GM18873 (cell line): ENCODE results near the gene ADAMTS7.
"Not testable (repeated sequence)": the region's sequence is repeated elsewhere in the genome, so short reads cannot be mapped to it uniquely, and the experiment has no call there.

Experiments
- ATAC-seq: cut with Tn5 transposase; IDR thresholded peaks from one replicate; pipeline ENCODE4 v1.9.1; 2021; ENCODE audit warnings: mild to moderate bottlenecking, moderate library complexity, moderate number of reproducible peaks; ENCODE audit not compliant: unreplicated experiment, low FRiP score

Gene ADAMTS7, protein sequence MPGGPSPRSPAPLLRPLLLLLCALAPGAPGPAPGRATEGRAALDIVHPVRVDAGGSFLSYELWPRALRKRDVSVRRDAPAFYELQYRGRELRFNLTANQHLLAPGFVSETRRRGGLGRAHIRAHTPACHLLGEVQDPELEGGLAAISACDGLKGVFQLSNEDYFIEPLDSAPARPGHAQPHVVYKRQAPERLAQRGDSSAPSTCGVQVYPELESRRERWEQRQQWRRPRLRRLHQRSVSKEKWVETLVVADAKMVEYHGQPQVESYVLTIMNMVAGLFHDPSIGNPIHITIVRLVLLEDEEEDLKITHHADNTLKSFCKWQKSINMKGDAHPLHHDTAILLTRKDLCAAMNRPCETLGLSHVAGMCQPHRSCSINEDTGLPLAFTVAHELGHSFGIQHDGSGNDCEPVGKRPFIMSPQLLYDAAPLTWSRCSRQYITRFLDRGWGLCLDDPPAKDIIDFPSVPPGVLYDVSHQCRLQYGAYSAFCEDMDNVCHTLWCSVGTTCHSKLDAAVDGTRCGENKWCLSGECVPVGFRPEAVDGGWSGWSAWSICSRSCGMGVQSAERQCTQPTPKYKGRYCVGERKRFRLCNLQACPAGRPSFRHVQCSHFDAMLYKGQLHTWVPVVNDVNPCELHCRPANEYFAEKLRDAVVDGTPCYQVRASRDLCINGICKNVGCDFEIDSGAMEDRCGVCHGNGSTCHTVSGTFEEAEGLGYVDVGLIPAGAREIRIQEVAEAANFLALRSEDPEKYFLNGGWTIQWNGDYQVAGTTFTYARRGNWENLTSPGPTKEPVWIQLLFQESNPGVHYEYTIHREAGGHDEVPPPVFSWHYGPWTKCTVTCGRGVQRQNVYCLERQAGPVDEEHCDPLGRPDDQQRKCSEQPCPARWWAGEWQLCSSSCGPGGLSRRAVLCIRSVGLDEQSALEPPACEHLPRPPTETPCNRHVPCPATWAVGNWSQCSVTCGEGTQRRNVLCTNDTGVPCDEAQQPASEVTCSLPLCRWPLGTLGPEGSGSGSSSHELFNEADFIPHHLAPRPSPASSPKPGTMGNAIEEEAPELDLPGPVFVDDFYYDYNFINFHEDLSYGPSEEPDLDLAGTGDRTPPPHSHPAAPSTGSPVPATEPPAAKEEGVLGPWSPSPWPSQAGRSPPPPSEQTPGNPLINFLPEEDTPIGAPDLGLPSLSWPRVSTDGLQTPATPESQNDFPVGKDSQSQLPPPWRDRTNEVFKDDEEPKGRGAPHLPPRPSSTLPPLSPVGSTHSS (N-terminal part only)

DNA sequence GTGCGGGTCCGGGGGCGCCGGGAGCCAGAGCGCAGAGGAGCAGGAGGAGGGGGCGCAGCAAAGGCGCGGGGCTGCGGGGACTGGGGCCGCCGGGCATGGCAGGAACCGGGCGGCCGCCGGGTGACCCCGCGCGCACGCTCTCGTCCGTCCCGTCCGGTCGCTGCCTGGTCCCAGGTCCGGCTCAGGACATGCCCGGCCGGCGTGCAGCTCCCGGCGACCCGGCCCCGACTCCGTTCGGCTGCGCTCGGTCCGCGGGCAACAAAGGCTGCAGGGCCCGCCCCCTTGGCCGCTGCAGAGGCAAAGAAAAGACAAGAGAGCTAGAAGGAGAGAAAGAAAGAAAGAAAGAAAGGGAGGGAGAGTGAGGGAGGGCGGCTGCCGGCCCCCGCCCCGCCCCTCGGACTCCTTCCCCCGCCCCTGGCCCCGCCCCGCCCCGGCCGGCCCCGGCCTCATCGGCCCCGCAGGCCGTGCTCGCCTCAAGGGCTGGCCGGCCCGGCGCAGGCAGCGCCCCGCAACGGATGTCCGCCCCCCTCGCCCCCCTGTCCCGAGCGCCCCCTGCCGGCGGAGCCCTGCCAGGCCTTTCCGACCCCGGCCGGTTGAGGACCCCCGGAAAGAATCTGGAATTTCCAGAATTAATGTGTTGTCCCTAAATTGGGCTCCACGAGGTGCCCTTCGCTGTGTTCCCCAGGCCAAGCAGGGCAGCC, at the start of gene ADAMTS7:
Gene ADAMTS7 (minus strand): TSS at position 341 of the 701 bp plus-strand sequence. CDS start 244 bp downstream, at position 97.
- ATAC-seq: no peak

DNA sequence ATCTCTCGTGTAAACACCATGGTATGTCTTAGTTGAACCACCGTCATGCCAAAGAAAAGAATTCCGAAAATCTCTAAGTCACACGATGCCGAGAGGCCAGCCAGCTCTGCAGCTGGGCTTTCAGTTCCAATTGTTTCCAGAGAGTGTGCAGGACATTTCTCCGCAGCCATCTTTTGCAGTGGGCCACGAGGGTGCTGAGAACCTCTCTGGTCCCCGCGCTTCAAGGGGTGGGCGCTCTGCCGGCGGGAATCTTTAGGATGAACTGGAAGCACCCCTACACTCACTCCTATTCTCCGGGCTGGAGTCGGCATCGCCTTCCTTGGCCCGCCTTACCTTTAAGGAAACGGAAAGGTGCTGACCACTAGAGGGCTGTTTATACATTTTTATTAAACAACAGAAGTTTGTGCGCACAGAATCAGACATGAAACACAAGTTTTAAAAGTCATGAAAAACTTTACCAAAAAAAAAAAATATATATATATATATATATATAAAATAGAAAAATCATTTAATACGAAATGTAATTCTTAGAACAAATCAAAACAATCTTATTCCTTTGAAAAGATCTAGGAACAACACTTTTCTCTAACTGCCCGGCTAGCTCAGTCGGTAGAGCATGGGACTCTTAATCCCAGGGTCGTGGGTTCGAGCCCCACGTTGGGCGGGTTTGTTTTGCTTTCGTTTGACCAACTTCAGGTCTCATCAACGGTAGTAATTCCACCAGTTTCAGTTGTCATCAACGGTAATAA, 48.9 kb upstream of the ADAMTS7 start:
- no peak for ATAC-seq

DNA sequence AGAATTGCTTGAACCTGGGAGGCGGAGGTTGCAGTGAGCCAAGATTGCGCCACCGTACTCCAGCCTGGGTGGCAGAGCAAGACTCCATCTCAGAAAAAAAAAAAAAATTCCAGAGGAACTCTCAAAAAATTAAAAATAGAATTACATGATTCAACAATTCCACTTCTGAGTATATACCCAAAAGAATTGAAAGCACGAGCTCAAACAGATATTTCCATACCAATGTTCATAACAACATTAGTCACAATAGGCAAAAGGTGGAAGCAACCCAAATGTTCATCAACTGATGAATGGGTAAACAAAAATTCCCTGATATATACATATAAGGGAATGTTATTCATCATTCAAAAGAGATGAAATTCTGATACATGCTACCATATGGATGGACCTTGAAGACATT, 44.5 kb upstream of the ADAMTS7 start:
- no peak for ATAC-seq

DNA sequence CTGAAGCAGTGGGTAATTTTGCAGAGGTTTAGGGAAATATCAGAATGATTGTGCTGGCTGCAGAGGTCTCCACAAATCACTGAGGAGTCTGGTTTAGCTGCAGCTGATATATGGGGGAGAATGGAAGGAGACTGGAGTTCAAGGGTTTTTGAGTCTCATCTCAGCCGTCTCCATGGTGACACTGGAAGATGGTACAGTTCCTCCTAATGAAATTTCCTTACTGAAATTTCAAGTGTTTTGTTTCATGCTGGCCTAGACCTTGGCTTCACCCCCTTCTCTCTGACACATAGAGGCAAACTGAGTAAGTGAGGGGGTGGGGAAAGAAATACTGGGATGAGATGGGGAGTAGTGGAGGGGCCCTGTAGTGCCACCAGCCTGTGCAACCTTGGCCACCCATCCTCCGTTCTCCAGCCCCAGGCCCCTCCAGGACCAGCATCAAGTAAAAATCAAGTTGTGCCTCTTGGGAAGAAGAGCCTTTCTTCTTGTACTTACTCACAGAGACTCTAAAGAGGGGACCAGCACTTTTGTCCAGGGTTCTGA, 43.6 kb upstream of the ADAMTS7 start:
- ATAC-seq: no peak

DNA sequence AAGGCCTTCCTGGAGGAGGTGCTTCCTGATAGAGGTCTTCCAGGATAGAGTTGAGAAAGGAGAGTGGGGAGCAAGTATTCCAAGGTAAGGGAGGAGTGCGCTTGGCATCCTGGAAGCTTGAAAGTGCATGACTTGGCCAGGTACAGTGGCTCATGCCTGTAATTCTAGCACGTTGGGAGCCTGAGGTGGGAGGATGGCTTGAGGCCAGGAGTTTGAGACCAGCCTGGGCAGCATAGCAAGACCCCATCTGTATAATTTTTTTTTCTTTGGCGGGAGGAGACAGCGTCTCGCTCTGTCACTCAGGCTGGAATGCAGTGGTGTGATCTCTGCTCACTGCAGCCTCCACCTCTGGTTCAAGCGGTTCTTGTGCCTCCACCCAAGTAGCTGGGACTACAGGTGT, 42.2 kb upstream of the ADAMTS7 start:
- no peak for ATAC-seq

DNA sequence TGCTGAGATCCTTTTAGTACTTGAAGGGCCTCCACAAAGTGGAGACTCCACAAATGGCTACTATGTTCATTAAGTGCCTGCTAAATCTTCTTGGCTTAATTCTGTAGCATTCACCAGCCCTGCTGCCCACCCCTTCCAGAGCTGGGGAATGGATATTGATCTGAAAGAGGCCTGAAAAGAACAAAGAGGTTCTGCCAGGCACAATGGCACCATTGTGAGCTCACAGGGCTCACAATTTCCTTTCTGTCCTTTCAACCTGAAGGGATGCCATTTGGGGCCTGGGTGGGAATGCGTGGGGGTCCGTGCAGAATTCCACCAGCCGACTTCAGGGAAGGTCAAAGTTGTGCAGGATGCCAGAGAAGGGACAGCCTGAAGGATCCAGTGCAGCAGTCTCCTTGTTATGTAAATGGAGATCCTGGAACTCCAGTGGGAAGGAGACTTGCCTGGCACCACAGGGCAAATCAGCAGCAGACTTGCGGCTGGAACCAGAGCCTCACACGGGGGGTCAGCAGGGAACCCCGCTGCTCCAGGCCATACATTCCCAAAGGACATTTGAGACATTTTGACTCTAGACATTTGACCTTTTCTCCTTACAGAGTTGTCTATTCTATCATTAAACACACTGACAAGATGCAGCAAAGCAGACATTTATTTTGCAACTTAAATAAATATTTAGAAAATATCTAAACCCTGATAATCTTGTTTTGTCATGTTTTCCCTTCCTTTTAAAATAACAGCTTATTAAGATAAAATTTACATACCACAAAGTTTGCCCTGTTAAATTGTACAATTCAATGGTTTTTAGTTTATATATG, 39.9 kb upstream of the ADAMTS7 start:
- no peak for ATAC-seq

DNA sequence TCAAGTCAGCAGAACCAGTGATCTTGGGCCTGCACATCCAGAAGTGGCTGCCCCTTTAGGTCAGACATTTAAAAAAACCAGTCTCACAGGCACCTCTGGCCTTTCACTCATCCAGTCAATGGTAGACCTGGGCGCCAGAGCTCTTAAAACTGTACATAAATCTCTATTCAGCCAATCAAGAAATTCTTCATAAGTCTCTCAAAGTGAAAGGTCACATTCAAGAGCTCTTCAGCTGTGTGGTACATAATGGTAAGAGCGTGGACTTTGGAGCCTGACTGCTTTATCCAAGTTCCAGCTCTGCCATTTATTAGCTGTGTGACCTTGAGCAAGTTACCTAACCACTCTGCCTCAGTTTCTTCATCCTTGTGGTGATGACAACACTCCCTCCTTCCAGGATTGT, 39.1 kb upstream of the ADAMTS7 start:
- ATAC-seq: no peak

DNA sequence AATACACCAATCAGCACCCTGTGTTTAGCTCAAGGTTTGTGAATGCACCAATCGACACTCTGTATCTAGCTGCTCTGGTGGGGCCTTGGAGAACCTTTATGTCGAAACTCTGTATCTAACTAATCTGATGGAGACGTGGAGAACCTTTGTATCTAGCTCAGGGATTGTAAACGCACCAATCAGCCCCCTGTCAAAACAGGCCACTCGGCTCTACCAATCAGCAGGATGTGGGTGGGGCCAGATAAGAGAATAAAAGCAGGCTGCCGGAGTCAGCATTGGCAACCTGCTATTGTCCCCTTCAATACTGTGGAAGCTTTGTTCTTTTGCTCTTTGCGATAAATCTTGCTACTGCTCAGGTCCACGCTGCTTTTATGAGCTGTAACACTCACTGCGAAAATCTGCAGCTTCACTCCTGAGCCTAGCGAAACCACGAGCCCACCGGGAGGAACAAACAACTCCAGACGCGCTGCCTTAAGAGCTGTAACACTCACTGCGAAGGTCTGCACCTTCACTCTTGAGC, 36.2 kb upstream of the ADAMTS7 start:
- not testable (repeated sequence) for ATAC-seq

DNA sequence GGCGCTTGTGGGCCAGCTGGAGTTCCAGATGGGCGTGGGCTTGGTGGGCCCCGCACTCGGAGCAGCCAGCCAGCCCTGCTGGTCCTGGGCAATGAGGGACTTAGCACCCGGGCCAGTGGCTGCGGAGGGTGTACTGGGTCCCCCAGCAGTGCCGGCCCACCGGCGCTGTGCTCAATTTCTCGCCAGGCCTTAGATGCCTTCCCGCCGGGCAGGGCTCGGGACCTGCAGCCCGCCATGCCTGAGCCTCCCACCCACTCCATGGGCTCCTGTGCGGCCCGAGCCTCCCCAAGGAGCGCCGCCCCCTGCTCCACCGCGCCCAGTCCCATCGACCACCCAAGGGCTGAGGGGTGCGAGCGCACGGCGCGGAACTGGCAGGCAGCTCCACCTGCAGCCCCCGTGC, 35.6 kb upstream of the ADAMTS7 start:
- ATAC-seq: not testable (repeated sequence)

DNA sequence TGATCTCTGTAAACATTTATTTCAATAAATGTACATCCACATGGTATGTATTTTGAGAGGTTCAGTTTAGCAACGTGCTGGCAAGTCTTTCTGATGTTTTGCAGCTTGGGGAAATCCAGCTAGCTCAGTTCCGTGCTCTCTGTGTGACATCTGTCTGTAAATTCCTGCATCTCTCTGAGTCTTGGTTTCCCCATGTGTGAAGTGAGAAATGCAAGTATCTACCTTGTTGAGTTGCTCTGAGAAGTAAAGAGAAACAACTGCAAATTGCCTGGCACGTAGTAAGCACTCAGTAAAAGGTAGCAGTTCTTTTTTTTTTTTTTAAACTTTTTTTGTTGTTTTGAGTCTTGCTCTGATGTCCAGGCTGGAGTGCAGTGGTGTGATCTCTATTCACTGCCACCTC, 31.3 kb upstream of the ADAMTS7 start:
- ATAC-seq: no peak

DNA sequence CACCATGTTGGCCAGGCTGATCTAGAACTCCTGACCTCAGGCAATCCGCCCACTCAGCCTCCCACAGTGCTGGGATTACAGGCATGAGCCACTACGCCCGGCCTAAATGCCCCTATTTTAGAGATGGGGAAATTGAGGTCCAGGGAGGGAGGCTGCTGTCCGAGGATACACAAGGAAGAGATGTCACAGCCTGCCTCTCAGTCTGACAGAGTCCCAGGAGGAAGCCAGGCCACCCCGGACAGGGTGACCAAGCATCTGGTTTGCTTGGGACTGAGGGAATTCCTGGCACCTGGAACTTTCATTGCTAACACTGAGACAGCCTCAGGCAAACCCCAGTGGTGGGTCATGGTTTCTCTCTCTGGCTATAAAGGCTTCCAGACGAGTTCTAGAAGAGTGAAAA, 30.6 kb upstream of the ADAMTS7 start:
- ATAC-seq: no peak

DNA sequence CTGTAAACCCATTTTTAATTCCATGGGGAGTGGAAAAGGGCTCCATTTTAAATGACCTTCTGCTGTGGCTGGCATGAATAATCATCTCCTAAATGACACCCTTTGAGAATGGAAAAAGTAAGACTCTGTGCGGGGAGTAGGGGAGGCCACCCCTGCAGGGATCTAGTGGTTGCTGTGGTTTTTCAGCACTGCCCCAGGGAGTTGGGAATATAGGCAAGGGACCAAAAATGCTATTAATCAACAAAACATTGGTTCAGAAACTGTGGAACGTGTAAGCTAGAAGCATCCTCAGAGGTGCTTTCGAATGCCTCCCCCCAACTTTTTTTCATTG, 30.1 kb upstream of the ADAMTS7 start:
- no peak for ATAC-seq

DNA sequence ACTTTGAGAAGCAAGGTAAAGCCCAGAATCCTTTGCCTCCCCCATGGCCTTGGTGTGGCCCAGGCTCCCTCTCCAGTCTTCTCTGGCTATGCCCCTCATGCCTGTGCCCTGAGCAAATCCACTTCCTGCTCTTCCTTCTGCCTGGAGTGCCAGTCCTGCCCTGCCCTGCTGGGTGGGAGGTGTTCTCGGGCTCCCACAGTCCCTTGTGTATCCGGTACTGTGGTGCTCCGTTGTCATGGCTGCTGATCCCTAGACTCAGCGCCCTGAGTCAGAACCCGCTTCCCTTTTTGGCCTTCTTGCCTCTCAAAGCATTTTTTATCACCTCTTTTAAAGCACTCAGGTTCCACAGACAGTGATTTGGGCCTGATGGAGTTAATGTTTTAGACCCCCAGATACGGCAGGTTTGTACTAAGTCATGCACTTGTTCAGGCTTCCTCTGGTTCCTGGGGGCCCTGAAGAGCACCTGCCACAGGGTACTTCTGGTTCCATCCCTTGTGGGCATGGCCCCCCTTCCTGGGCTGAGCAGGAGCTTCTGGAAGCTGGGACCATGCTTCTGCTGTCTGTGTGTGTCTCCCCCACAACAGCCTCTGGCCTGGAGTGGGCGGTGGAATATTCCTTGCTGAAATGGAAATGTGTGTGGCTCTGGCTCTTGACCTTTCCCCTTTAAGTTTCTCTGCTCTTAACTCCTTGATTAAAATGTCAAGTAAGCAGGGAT, 29.6 kb upstream of the ADAMTS7 start:
- ATAC-seq: no peak

DNA sequence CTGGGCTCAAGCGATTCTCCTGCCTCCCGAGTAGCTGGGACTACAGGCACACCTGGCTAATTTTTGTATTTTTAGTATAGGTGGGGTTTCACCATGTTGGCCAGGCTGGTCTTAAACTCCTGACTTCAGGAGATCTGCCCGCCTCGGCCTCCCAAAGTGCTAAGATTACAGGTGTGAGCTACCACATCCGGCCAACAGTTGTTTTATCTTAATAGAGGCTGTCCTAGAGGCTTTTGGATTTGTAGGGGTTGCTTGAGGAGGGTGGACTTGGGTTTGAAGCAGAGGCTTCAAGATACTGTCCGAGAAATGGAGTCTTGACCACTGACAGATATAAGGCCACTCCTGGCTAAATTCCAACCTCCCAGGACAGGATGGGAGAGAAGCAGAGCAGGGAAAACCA, 27.9 kb upstream of the ADAMTS7 start:
- not testable (repeated sequence) for ATAC-seq

DNA sequence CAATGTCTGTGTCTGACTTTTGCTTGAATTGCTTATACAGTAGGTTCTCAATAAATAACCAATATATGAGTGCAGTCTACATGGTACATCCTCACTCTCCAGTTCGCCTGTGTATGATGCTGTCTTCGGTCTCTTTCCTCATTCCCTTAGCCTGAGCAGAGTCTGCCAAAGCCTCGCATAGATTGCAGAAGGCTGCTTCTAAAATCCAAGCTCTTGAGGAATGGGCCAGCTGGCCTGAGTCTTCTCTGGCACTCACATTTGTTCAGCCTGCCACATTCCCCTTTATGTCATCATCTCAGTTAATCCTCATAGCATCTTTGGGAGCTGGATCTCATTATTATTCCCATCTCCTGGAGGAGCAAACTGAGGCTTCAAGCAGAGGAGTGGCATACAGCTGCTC, 27.2 kb upstream of the ADAMTS7 start:
- no peak for ATAC-seq

DNA sequence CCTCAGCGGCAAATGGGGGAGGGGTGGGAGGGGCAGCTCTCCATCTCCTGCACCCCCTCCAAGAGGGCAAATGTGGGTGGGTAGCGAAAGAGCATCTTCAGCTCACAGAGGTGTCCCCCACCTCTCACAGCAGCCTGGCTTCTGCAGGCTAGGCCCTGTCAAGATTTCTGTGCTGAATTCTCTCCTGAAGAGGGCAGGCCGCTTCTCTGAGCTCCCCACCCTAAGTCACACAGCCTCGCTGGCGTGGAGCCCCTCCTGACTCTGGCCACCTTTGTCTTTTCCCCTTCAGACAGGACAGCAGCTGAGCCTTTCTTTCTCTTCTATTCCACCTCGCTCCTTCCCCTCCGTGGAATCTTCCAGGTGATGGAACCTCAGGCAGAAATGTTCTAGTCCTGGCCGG, 26.3 kb upstream of the ADAMTS7 start:
- no peak for ATAC-seq

DNA sequence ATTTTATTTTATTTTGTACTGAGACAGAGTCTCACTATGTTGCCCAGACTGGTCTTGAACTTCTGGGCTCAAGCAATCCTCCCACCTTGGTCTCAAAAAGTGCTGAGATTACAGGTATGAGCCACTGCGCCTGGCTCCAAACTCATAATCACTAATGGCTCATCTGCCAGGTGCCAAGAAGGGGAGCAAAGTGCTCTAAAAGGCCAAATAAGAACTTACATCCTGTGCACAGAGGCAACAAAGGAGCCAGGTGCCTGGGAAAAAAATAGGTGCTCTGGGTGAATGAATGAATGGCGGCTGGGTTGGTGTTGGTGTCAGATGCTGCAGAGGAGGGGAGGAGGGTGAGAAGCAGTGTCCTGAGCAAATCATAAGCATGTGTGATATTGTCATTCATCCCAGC, 25.9 kb upstream of the ADAMTS7 start:
- ATAC-seq: no peak

DNA sequence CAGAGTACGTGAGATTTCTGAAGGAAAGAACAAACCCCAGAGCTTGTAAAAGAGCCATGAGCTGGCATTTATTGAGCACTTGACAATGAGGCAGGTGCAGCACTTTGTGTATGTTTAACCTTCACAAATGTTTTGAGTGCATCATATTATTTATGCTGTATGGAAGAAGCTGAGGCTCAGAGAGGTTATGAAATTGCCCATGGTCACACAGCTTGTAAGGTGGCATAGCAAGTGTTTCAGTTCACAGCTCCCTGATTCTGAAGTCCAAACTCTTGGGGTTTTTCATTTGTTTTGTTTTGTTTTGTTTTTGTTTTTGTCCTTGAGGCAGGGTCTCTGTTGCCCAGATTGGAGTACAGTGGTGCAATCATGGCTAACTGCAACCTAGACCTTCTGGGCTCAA, 25.1 kb upstream of the ADAMTS7 start:
- no peak for ATAC-seq
